Stimulated activated CD4-positive, alpha-beta T cell treated with anti-CD3 and anti-CD28 coated beads, TNF-alpha, amount 100 ng/mL, for 48 hours (primary cell): ENCODE results near the gene ARHGAP10.

Experiments
- DNase-seq, 3 donors: peaks; one replicate each; pipeline ENCODE4 v3.0.0-alpha.2; 2020; ENCODE audit warnings: low read depth in 3 of 3

ARHGAP10 gene

DNA sequence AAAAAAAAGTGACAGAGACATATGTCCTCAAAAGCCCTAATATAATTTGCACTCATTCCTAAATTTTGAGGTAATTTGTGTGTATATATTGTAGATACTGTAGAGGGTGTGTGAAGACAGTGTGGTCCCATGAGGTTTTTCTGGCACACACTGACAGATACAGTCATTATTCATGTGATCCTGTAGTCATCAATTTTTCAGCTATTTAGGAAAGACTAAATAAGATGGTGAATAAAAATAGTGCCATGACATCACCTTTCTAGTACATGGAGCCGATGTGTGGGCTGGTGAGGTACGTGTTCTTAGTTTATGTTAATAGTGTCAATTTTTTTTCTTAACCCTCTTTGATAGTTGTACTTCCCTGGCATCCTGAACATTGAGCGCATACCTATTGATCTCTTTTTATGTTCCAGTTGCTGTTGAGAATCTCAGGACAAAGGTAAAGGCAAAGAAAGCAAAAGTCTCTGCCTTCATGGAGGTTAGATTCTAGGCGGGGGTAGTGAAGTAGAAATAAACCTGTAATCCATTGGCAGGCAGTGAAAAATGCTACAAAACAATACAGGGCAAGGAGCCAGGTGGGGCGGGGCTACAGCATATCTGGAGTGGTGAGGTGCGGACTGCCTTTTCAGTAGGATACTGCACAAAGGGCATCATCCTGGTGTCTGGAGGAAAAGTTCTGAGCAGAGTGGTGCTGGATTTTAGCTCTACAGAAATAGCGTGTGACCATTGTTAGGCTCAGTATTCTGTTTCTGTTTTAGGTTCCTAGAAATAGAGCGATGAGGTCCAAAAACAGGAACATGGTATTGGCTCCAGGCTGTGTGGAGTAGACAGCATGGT lies 93.8 kb downstream of the ARHGAP10 start:
- no peak for DNase-seq

DNA sequence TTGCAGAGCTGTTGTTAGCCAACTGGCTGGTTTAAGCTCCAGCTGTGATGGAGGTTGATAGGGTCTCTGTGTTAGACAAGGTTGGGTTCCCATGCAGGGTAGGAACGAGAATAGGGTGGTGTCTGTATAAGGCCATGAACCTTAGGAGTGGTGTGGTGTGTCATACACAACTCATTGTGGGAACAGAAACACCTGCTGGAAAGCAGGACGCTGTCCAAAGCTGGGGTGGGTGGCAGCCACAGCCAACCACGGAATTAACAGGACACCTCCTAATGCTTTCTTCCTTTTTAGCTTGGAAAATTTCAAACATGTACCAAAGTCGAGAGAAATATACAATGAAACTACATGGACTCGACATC lies 94.4 kb downstream of the ARHGAP10 start:
- no peak for DNase-seq

- no peak for DNase-seq
Measured at GRCh38 chr4:147828331-147828905, 96.5 kb downstream of the ARHGAP10 start.

GRCh38 chr4:147829401-147830101 lies 97.7 kb downstream of the ARHGAP10 start:
- DNase-seq: no peak

GRCh38 chr4:147830102-147830463 lies 98.2 kb downstream of the ARHGAP10 start:
- DNase-seq: no peak

GRCh38 chr4:147830987-147831386 lies 99.1 kb downstream of the ARHGAP10 start:
- DNase-seq: no peak

GRCh38 chr4:147831551-147832171 lies 99.8 kb downstream of the ARHGAP10 start:
- DNase-seq: no peak

DNA sequence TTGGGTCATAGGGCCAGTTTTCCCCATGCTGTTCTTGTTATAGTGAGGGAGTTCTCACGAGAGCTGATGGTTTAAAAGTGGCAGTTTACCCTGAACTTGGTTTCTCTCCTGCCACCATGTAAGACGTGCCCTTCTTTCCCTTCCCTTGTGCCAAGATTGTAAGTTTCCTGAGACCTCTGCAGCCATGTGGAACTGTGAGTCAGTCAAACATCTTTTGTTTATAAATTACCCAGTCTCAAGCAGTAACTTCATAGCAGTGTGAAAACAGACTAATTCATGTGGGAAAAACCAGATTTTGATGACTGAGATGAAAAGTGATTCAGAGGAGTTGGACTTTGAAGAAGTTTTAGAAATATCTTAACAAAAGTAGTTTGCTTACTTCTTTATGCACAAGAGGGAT lies 101.4 kb downstream of the ARHGAP10 start:
- no peak for DNase-seq

- DNase-seq: no peak
Measured at GRCh38 chr4:147833741-147834140, 101.9 kb downstream of the ARHGAP10 start.

DNA sequence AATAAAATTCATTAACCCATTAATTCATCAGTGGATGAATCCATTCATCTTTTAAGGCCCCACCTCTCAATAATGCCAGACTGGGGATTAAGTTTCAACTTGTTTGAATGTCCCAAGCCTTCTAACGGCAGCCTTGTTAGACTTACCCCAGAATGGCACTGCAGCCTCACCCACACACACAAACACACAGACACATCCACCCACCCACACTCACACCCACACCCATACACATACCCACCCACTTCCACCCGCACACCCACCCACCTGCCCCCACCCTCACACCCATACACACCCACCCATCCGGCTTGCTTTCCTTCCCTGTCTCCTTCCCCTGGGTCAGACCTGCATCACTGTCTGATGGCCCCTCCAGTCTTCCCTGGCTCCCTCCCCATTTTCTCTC lies 102.6 kb downstream of the ARHGAP10 start:
- no peak for DNase-seq

GRCh38 chr4:147836807-147837206 lies 104.9 kb downstream of the ARHGAP10 start:
- no peak for DNase-seq

DNA sequence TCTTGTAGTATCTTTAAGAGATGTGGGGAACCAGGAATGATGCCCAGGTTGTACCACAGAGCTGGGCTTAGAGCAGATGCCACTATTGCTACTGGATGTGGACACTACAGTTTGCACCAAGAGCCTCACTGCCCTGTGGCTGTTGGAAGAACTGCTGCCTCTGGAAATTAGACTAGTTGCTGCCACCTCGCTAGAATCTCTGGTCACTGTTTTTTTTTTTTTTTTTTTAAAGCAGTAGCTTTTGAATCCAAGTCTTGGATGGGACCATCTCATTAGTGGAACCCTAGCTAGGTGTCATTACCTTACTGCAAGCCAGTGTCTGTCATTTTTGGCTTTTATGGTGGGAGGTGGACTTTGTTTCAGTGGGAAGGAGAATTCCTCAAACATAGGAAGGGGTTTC lies 105.5 kb downstream of the ARHGAP10 start:
- DNase-seq: no peak

DNA sequence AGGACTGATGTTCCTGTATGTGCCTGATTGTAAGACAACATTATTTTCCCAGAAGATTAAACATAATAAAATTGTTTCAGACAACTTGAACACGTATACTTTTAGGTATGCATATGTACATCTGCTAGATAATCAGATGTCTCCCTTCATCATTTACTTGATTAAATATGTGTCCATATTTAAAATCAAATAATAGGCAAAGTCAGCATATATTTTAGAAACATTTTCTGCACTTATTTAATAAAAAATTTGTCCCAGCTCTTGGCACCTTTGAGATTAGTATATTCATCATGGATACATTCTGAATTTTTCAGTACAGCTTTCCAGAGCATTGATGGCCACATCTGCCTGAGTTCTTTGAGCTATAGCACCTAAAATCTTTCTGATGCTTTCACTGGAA lies 106.0 kb downstream of the ARHGAP10 start:
- no peak for DNase-seq

- DNase-seq: no peak
Measured at GRCh38 chr4:147839200-147839599, 107.3 kb downstream of the ARHGAP10 start.

DNA sequence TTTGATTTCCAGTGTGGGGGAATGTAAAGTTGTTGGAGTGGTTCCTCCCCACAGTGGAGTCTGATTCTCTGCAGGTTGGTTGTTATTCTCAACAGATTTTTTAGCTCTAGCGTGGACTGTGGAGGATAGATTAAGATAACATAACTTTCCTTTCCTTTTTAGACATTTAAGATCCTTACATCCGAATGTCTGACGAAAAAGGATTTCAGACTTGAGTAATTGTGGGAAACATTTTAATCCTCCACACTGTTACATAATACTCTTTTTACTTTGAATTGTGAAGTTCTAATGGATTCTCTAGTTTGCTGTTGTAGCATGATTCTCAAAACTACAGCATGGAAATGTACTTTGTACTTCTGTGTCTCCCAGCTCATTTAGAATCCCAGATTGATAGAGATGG lies 107.8 kb downstream of the ARHGAP10 start:
- DNase-seq: no peak

GRCh38 chr4:147840838-147841738 lies 109.2 kb downstream of the ARHGAP10 start:
- no peak for DNase-seq

DNA sequence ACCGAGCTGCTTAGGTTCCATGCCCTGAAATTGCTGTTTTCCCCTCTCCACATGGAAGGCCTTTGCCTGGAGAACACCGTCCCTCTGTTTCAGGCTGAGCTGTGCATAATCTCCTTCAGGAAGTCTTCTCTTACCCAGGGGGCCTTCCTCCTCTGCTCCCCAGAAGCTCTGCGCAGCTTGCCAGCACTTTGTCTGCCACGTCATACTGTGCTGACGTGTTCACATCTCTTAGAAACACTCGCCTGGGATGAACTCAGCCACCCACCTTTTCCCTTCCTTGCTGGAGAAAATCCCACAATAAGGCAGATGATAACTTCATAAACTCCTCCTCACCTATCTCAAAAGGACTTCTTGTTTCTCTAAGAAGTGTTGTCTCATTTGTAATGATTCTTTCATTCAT lies 110.7 kb downstream of the ARHGAP10 start:
- no peak for DNase-seq

- DNase-seq: no peak
Measured at GRCh38 chr4:147843162-147843561, 111.3 kb downstream of the ARHGAP10 start.

DNA sequence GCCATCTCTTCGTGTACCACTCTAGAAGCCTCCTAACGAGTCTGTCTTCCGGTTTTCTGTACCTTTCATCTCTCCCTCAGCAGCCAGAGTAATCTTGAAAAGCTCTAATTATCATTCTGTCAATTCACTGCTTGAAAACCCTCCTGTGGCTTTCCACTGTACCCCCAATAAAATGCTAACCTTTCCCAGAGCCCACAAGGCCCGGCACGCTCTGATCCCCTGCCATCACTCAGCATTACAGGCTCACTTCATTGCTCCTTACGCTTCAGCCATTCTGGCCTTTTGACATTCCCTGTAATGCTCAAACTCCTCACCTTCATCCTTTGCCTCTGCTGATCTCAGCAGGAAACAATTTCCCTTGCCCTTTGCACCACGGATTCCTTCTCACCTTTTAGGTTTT lies 112.9 kb downstream of the ARHGAP10 start:
- DNase-seq: no peak

- no peak for DNase-seq
Measured at GRCh38 chr4:147846318-147847155, 114.6 kb downstream of the ARHGAP10 start.
